DMS53 (cell line): ENCODE results near the gene PSME1.

Experiments
- DNase-seq: peaks from one replicate; lab custom pipeline; 2025; lab: John Stamatoyannopoulos, UW

PSME1 gene

GRCh38 chr14:24147761-24148428 is 11.9 kb downstream of the PSME1 start:
- DNase-seq, result peak; percentile 59

- DNase-seq, result no peak
These were observed 13.4 kb downstream of the PSME1 start for GRCh38 chr14:24149302-24149969.

DNA sequence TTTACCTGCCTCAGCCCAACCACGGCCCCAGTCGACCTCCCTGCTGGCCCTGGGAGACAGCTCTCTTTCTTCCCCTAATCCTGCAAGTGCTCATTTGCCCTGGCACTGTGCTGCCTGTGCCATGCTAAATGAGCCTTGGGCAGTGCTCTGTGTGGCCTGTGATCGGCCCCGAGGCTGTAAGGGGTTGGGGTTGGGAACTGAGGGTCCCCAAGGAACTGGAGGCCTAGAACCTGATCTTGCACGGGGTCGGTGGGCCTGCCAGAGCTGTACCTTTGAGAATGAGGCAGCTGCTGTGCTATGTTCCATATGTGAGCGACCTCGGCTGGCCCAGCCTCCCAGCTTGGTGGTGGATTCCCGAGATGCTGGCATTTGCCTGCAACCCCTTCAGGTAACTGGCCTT is 14.1 kb downstream of the PSME1 start:
- DNase-seq, result no peak

GRCh38 chr14:24150567-24150966 is 14.6 kb downstream of the PSME1 start:
- DNase-seq, result no peak

DNA sequence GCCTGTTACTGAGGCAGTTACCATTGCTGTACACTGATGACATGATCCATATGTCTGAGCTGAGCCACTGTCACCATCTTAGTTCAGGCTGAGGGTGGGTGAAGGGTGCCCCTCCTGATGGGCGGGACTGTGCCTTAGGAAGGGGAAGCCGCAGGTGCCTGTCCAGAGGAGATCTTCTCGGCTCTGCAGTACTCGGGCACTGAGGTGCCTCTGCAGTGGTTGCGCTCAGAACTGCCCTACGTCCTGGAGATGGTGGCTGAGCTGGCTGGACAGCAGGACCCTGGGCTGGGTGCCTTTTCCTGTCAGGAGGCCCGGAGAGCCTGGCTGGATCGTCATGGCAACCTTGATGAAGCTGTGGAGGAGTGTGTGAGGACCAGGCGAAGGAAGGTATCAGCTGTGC is 15.0 kb downstream of the PSME1 start:
- no peak for DNase-seq

- DNase-seq, result no peak
These were observed 15.5 kb downstream of the PSME1 start for GRCh38 chr14:24151404-24152080.

DNA sequence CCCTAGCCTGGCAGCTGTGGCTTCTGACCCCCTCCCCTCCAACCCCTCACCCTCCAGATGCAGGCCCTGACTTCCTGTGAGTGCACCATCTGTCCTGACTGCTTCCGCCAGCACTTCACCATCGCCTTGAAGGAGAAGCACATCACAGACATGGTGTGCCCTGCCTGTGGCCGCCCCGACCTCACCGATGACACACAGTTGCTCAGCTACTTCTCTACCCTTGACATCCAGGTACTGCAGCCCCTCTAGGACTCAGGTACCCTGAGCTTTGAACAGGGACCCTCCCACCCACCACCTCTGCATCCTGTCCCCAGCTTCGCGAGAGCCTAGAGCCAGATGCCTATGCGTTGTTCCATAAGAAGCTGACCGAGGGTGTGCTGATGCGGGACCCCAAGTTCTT is 19.1 kb downstream of the PSME1 start:
- no peak for DNase-seq

GRCh38 chr14:24156840-24157239 is 20.8 kb downstream of the PSME1 start:
- DNase-seq, result no peak

- DNase-seq, result no peak
These were observed 21.3 kb downstream of the PSME1 start for GRCh38 chr14:24157331-24157730.

- DNase-seq, result no peak
These were observed 23.9 kb downstream of the PSME1 start for GRCh38 chr14:24159777-24160498.

DNA sequence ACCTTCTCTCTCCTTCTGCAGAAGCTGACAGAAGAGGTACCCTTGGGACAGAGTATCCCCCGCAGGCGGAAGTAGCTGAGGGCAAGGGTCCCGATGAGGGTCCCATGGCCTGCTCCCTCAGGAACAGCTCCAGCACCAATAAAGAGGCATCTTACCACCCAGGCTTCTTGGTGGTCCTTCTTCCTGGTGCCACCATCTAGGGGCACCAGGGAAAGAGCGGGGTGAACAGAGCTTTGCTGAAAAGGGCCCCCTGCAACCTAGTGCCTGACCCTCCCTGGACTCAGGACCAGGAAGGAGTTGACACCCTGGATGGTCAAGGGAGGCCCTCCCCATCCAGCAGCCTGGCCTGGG is 24.5 kb downstream of the PSME1 start:
- DNase-seq, result no peak

DNA sequence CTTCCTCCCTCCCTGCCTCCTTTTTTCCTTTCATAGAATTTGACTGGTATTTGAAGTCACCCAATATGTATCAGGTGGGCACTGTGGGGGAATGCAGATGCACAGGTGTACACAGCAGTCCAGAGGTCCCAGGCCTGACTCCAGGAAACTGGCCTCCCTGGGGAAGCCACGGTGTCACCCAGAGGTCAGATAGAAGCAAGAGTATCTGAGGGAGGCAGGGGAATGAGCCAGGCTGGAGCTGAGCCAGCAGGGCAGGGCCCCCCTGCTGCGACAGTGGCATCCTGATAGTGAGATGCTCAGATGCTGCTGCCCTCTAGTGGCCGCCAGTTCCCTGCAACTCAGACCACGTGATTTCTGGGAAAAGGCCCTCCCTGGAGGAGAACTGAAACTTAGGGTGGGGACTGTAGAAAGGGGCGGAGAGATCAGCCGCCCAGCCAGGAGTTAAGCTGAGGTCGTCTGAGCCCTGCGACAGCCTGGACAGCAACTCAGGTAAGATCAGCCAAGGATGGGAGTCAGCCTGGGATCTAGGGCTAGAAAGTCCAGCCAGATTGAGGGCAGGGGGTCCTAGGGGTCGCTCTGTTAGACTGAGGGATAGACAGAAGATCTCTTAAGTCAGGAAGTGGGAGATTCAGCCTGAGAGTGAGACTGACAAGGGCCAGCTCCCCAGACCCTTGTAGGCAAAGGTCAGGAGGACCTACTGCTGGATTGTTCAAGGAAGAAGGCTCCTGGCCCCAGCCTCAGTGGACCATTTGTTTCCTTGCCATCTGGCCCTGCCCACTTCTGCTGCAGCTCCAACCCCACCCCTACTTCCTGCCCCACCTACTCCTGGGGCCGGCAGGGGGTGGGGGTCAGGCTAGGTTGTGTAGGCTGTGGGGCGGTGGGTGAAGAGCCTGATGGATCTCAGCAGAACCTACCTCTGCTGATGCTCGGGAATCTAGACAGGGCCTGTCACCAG is 25.1 kb downstream of the PSME1 start, which contains the start of gene IRF9:
Gene IRF9, plus strand, starts transcription at position 416 of the 955 bp plus-strand sequence. CDS start 880 bp downstream, outside the sequence.
- DNase-seq, result peak; percentile 94

DNA sequence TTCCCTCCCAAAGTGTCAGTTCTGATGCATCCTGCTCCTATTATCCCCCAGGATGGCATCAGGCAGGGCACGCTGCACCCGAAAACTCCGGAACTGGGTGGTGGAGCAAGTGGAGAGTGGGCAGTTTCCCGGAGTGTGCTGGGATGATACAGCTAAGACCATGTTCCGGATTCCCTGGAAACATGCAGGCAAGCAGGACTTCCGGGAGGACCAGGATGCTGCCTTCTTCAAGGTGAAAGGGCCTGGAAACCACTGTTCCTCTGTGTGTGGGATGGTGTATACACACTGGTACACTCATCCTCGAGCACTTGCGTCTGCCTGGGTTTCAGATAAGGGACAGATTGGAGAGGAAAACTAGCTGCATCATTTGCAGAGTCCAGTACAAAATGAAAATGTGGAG is 26.1 kb downstream of the PSME1 start:
- DNase-seq, result no peak

DNA sequence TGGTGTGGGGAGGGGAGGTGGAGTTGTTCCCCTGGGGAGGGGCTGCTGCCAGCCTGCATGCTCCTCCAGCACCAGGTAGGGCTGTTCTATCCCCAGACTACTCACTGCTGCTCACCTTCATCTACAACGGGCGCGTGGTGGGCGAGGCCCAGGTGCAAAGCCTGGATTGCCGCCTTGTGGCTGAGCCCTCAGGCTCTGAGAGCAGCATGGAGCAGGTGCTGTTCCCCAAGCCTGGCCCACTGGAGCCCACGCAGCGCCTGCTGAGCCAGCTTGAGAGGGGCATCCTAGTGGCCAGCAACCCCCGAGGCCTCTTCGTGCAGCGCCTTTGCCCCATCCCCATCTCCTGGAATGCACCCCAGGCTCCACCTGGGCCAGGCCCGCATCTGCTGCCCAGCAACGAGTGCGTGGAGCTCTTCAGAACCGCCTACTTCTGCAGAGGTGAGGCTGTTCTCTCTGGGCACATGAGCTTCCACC is 28.6 kb downstream of the PSME1 start:
- DNase-seq, result no peak

- no peak for DNase-seq
These were observed 29.8 kb downstream of the PSME1 start for GRCh38 chr14:24165785-24166184.

DNA sequence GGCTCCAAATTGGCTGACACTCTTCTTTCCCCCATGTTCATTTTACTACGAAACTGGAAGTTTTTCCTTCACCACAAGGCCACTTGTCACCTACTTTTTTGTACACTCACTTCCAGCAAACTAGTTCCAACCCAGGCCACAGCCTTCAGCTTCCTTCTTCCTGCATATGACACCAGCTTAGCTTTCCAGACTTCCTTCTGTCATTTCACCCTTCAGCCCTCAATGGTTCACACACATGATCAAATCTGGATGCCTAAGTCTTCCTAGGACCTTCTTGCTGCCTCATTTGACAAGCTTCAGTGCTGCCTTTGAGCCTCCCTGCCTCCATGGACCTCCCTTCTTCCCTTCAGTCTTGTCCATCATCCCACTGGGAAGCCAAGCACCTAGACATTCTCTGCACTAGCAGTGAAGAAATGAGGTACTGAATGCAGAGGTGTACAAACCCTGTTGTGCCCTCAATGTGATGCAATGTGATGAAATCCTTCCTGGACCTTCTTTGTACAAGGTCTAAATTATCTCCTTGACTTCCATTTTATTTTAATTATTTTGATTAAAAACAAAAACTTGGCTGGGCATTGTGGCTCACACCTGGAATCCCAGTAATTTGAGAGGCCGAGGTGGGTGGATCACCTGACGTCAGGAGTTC is 31.6 kb downstream of the PSME1 start:
- no peak for DNase-seq

GRCh38 chr14:24171422-24172260 is 35.6 kb downstream of the PSME1 start, which contains the start of gene REC8:
Gene REC8, plus strand, starts transcription at chr14:24172080. Its CDS starts 473 bp downstream, at chr14:24172553.
- no peak for DNase-seq

GRCh38 chr14:24172261-24172860 is 36.4 kb downstream of the PSME1 start:
- DNase-seq, result no peak

GRCh38 chr14:24172871-24173281 is 36.9 kb downstream of the PSME1 start:
- no peak for DNase-seq
